H1 (cell line): ENCODE data around the gene S100A13. TPM values are rescaled to one million over a fixed set of nuclear protein-coding genes. Genes with fewer than 3 reads are reported as not detected.

Experiments used
- CEBPB ChIP-seq: IDR thresholded peaks from 2 replicates; pipeline ENCODE4 v1.6.1; 2012; ENCODE audit warnings: low read depth, low read length
- CHD7 ChIP-seq: fragments of 300-600 bp; sonication (generic); IDR thresholded peaks from 2 replicates; pipeline ENCODE4 v1.7.1; 2012; ENCODE audit warnings: low read length, moderate library complexity, mild to moderate bottlenecking, inconsistent platforms; ENCODE audit not compliant: insufficient replicate concordance
- CTCF ChIP-seq, 3 experiments: IDR thresholded peaks; 1 replicate in 2 of 3; 2 replicates in 1 of 3; pipeline versions ENCODE4 v1.5.1 to v1.6.1; 2011; ENCODE audit warnings: low read length in 3 of 3, mild to moderate bottlenecking in 3 of 3, inconsistent platforms in 2 of 3, low read depth in 1 of 3, moderate library complexity in 1 of 3; ENCODE audit not compliant: insufficient read depth in 1 of 3; ENCODE audit errors: control extremely low read depth in 1 of 3
- KDM1A ChIP-seq: fragments of 200-600, 300-600 bp; sonication (generic); IDR thresholded peaks from 2 replicates; pipeline ENCODE4 v1.7.1; 2016; ENCODE audit warnings: mild to moderate bottlenecking, low read length, borderline replicate concordance
- NANOG ChIP-seq: IDR thresholded peaks from 2 replicates; pipeline ENCODE4 v1.6.1; 2011; ENCODE audit warnings: low read length, low read depth, mild to moderate bottlenecking, inconsistent platforms; ENCODE audit not compliant: insufficient read depth, poor library complexity, severe bottlenecking
- RFX5 ChIP-seq: IDR thresholded peaks from 2 replicates; pipeline ENCODE4 v1.6.1; 2011; ENCODE audit warnings: low read depth, low read length, improper control_type of control experiment, borderline replicate concordance
- TCF12 ChIP-seq: IDR thresholded peaks from 2 replicates; pipeline ENCODE4 v1.6.1; 2011; ENCODE audit warnings: low read depth, mild to moderate bottlenecking, low read length
- TEAD4 ChIP-seq: IDR thresholded peaks from 2 replicates; pipeline ENCODE4 v1.6.1; 2012; ENCODE audit warnings: low read depth, low read length, inconsistent platforms, mixed read lengths
- polyA plus RNA-seq, 7 experiments: library from polyadenylated mRNA; depleted of rRNA in 3 of 7; stranded (reverse) in 5 of 7; unstranded in 2 of 7; fragments of >200 nt in 5 of 7; fragments of 200-250 nt in 2 of 7; gene quantifications; 1 replicate in 5 of 7; 2 replicates in 1 of 7; 4 replicates in 1 of 7; pipeline versions ENCODE4 v1.2.1 to v1.2.3, GENCODE V29; 2011 to 2013; ENCODE audit warnings: missing spikeins in 2 of 7, mixed read lengths in 2 of 7
- total RNA-seq: library from RNA; stranded (reverse); fragmentation: NEBNext Ultra II Directional; extraction: Animal tissue kit (Norgen Biotek cat#: 25700); gene quantifications from 2 replicates; pipeline ENCODE4 v1.2.1, GENCODE V29; 2021

S100A13 gene
- total and polyA plus RNA-seq, 2 of the 8 experiments (the other 6 are each of a cell fraction or from before 2014, with no cell fraction given): 63.6 to 127 TPM

DNA sequence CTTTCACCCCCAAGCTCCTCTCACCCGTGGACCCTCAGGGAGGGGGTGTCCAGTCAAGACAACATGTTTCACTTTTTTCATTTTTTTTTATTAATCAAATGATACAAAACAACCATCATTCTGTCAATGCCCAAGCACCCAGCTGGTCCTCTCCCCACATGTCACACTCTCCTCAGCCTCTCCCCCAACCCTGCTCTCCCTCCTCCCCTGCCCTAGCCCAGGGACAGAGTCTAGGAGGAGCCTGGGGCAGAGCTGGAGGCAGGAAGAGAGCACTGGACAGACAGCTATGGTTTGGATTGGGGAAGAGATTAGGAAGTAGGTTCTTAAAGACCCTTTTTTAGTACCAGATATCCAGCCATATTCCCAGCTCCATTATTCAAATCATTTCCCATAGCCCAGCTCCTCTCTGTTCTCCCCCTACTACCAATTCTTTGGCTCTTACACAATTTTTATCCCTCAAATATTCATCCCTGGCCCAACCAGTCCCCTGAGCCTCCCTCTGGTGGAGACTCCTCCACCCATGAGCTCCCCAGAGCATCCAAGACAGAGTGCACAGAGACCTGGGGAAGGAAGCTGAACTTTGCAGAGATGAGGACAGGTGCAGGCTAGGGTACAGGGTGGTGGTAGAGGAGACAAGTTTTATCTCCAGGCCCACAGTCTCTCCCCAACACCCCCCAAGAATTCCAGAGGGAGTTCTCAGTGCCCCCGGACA, 13.0 kb downstream of the S100A13 start (continued):
- TF ChIP-seq CTCF (IDR thresholded peaks at IDR 0.05; ENCODE audit: control extremely low read depth in 1 of 3, insufficient read depth in 1 of 3, low read depth in 1 of 3, low read length in 3 of 3) (no peak), CHD7 (no peak), RFX5 (no peak), KDM1A (no peak), NANOG (no peak), CEBPB (no peak), TCF12 (no peak), TEAD4 (no peak)
